ENCODE data around the gene FAM219A. TPM values are rescaled to one million over a fixed set of nuclear protein-coding genes. Genes with fewer than 3 reads are reported as not detected.
A peak's percentile ranks its signal among the peaks of the same experiment; 100 is the strongest.

The FAM219A gene
- total RNA-seq, 1 experiment from 2014 or later, result 17.1 TPM

- Histone ChIP-seq H3K9me2 (replicated peaks; ENCODE audit: low read length) (no peaks in the 10 kb centered on the region), H3K36me3 (ENCODE audit: low read depth, low read length) (no peaks in the 10 kb centered on the region), H4K20me1 (ENCODE audit: low read length) (peaks cover 19% of the 10 kb centered on the region; the same call in 1 of the 2 replicates), H3K9me3 (ENCODE audit: low read length) (no peaks in the 10 kb centered on the region), H3K9ac (ENCODE audit: low read length) (no peak overlapping the region), H3F3A (ENCODE audit: low read length, unreplicated experiment) (no peaks in the 10 kb centered on the region), H3K79me2 (ENCODE audit: low read length) (peaks cover 40% of the 10 kb centered on the region), H2AFZ (ENCODE audit: low read length) (peak overlapping the region; percentile 82), H3K4me1 (ENCODE audit: insufficient read depth, low read length) (peaks cover 28% of the 10 kb centered on the region), H3K4me3 (ENCODE audit: low read length) (peak overlapping the region; percentile 55), H3K27ac (ENCODE audit: low read length) (no peak overlapping the region), H3K4me2 (ENCODE audit: low read length) (peak overlapping the region; percentile 83), H3K27me3 (ENCODE audit: low read length) (no peaks in the 10 kb centered on the region)
- TF ChIP-seq EZH2 (IDR thresholded peaks at IDR 0.05; ENCODE audit: low read length, unreplicated experiment) (no peak), EZH2phosphoT487 (IDR thresholded peaks at IDR 0.05; ENCODE audit: borderline replicate concordance, low read length) (no peak)
- TF ChIP-seq, protein P1, sequence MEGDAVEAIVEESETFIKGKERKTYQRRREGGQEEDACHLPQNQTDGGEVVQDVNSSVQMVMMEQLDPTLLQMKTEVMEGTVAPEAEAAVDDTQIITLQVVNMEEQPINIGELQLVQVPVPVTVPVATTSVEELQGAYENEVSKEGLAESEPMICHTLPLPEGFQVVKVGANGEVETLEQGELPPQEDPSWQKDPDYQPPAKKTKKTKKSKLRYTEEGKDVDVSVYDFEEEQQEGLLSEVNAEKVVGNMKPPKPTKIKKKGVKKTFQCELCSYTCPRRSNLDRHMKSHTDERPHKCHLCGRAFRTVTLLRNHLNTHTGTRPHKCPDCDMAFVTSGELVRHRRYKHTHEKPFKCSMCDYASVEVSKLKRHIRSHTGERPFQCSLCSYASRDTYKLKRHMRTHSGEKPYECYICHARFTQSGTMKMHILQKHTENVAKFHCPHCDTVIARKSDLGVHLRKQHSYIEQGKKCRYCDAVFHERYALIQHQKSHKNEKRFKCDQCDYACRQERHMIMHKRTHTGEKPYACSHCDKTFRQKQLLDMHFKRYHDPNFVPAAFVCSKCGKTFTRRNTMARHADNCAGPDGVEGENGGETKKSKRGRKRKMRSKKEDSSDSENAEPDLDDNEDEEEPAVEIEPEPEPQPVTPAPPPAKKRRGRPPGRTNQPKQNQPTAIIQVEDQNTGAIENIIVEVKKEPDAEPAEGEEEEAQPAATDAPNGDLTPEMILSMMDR (conservative IDR thresholded peaks at IDR 0.05; ENCODE audit: low read depth, low read length), result no peak
- BruUV-seq (replicated peaks), result no TSS peak
- DNase-seq, result no peak
- POLR2A ChIA-PET (ENCODE audit: unreplicated experiment), result no interaction called here
- intact Hi-C loops (cut with micrococcal nuclease), result no loop called here
- ATAC-seq, result no peak
- CTCF ChIA-PET, result no interaction called here
Measured at GRCh38 chr9:34458959-34459340, 580 bp upstream of the FAM219A start.

DNA sequence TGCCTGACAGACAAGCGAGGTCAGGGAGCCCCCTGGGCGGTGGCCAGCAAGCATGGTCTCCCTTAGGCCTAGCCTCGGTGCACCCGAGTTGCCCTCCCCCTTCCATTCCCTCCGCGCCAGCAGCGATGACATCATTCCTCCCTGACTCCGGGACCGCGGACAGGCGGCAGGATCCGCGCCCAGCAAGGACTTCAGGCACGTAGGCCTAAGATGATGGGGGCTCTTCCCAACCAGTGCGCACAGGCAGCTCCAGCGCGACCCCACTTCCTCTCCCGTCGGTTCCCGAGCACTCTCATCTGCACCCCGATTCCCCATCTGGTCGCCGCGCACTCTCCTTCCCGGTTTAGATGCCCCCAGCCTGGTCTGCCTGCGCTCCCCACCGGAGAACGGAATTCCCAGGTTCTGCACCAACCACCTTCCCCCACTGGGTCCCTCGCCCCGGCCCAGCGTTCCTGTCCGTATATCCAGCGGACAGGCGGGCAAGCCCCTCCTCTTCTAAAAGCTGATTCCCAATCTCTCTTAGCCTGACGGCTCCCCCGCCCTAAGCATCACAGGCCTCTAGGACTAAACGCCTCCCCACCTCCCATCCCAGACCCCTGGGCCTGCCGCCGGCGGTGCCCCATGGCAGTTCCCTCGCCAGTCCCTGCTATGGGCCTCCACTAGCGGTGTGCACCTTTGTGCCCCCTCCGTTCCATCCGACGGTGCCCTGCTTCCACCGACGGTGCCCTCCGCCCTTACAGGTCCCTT lies 931 bp downstream of the FAM219A start:
- Histone ChIP-seq H3K4me3 (ENCODE audit: low read length) (peak overlapping the region; percentile 97), H3K9ac (ENCODE audit: low read length) (peak overlapping the region; percentile 77), H2AFZ (ENCODE audit: low read length) (peak overlapping the region; percentile 66; the same call in 1 of the 2 replicates), H3K4me2 (ENCODE audit: low read length) (peak overlapping the region; percentile 91), H4K20me1 (ENCODE audit: low read length) (peaks cover 27% of the 10 kb centered on the region; the same call in 1 of the 2 replicates), H3K36me3 (ENCODE audit: low read depth, low read length) (no peaks in the 10 kb centered on the region), H3K9me3 (ENCODE audit: low read length) (no peaks in the 10 kb centered on the region), H3K4me1 (ENCODE audit: insufficient read depth, low read length) (peaks cover 17% of the 10 kb centered on the region), H3K27me3 (ENCODE audit: low read length) (no peaks in the 10 kb centered on the region), H3K79me2 (ENCODE audit: low read length) (peaks cover 55% of the 10 kb centered on the region), H3K9me2 (replicated peaks; ENCODE audit: low read length) (no peaks in the 10 kb centered on the region), H3K27ac (ENCODE audit: low read length) (no peak overlapping the region), H3F3A (ENCODE audit: low read length, unreplicated experiment) (no peaks in the 10 kb centered on the region)
- TF ChIP-seq, protein P1 (conservative IDR thresholded peaks at IDR 0.05; ENCODE audit: low read depth, low read length), result no peak
- no peak for TF ChIP-seq EZH2 (IDR thresholded peaks at IDR 0.05; ENCODE audit: low read length, unreplicated experiment)
- ATAC-seq (peak; percentile 37), DNase-seq (peak; percentile 62)
- ChIA-PET CTCF (no interaction called here), POLR2A (ENCODE audit: unreplicated experiment) (interaction anchor here (0.5 kb wide), 1 partner anchor 54 kb away, joined by 3 read pairs; no protein-coding TSS in a partner anchor)
- intact Hi-C loops (cut with micrococcal nuclease), result no loop called here
- BruUV-seq (replicated peaks), result no TSS peak

DNA sequence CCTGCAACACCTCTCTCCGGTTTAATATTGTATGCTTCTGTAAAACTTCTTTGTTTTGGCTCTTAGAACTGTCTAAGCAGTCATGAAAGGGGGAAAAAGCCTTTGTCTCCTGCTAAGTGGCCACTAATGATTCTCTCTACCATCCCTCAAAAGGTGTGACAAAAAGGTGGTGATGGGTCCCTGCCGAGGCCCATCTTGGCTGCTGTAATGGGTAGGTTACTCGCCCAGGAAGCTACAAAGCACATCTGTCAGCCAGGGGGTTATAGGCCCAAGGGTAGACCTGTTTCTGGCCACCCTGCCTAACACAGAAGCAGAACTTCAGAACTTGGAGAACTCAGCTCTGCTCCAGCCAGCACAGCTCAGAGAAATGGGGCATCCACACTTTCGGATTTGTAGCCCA lies 1.6 kb downstream of the FAM219A start:
- H3K9me3 ChIP-seq (ENCODE audit: low read length), result no peaks in the 10 kb centered on the region
- peaks cover 17% of the 10 kb centered on the region for H3K4me1 ChIP-seq (ENCODE audit: insufficient read depth, low read length)
- TF ChIP-seq EZH2 (IDR thresholded peaks at IDR 0.05; ENCODE audit: low read length, unreplicated experiment), result no peak
- TF ChIP-seq, protein P1 (conservative IDR thresholded peaks at IDR 0.05; ENCODE audit: low read depth, low read length), result no peak
- no peak for TF ChIP-seq EZH2phosphoT487 (IDR thresholded peaks at IDR 0.05; ENCODE audit: borderline replicate concordance, low read length)
- peaks cover 62% of the 10 kb centered on the region for H3K79me2 ChIP-seq (ENCODE audit: low read length)
- no peak overlapping the region for H3K27ac ChIP-seq (ENCODE audit: low read length)
- no peak overlapping the region for H2AFZ ChIP-seq (ENCODE audit: low read length)
- ATAC-seq (no peak), DNase-seq (no peak)
- H3K9me2 ChIP-seq (replicated peaks; ENCODE audit: low read length), result no peaks in the 10 kb centered on the region
- H3K4me3 ChIP-seq (ENCODE audit: low read length), result peak overlapping the region; percentile 97
- no peaks in the 10 kb centered on the region for H3K36me3 ChIP-seq (ENCODE audit: low read depth, low read length)
- ChIA-PET POLR2A (ENCODE audit: unreplicated experiment) (interaction anchor here (0.5 kb wide), 1 partner anchor 53 kb away, joined by 3 read pairs; no protein-coding TSS in a partner anchor), CTCF (no interaction called here)
- H4K20me1 ChIP-seq (ENCODE audit: low read length), result peaks cover 27% of the 10 kb centered on the region; the same call in 1 of the 2 replicates
- H3K9ac ChIP-seq (ENCODE audit: low read length), result peak overlapping the region; percentile 77
- H3K4me2 ChIP-seq (ENCODE audit: low read length), result peak overlapping the region; percentile 91
- H3K27me3 ChIP-seq (ENCODE audit: low read length), result no peaks in the 10 kb centered on the region
- BruUV-seq (replicated peaks), result no TSS peak
- H3F3A ChIP-seq (ENCODE audit: low read length, unreplicated experiment), result no peaks in the 10 kb centered on the region
- intact Hi-C loops (cut with micrococcal nuclease), result no loop called here
